Kidney (tissue), 14 donors: ENCODE measurements around the gene MARCO. TPM values are rescaled to one million over a fixed set of nuclear protein-coding genes. Genes with fewer than 3 reads are reported as not detected.

Experiments
- DNase-seq, 5 donors: peaks; one replicate each; pipeline ENCODE4 v3.0.0-alpha.2; 2013 to 2020
- FAIRE-seq: peaks from 2 replicates; lab custom pipeline; 2012; peaks lifted over from hg19 to GRCh38; lab: Jason Lieb, UNC
- H3K27ac ChIP-seq, 2 donors: one replicate each; pipeline ENCODE4 v1.7.0; 2013; ENCODE audit warnings: low read depth in 2 of 2, low read length in 2 of 2, inconsistent platforms in 1 of 2
- H3K27me3 ChIP-seq: one replicate; pipeline ENCODE4 v1.7.1; 2013; ENCODE audit warnings: low read length, inconsistent platforms; ENCODE audit not compliant: control insufficient read depth, insufficient read depth
- H3K36me3 ChIP-seq, 3 donors: one replicate each; pipeline versions ENCODE4 v1.7.0 to v1.7.1; 2013; ENCODE audit warnings: low read length in 3 of 3, control low read depth in 1 of 3, inconsistent platforms in 1 of 3; ENCODE audit not compliant: insufficient read depth in 3 of 3, control insufficient read depth in 2 of 3
- H3K4me1 ChIP-seq, 3 donors: one replicate each; pipeline versions ENCODE4 v1.7.0 to v1.7.1; 2013; ENCODE audit warnings: low read length in 3 of 3, inconsistent platforms in 1 of 3, low read depth in 1 of 3; ENCODE audit not compliant: control insufficient read depth in 2 of 3, insufficient read depth in 2 of 3
- H3K4me3 ChIP-seq, 3 donors: one replicate each; pipeline versions ENCODE4 v1.7.0 to v1.8.1; 2013; ENCODE audit warnings: low read length in 3 of 3, control low read depth in 1 of 3, inconsistent platforms in 1 of 3
- H3K9ac ChIP-seq, 3 donors: one replicate each; pipeline versions ENCODE4 v1.7.0 to v1.7.1; 2013; ENCODE audit warnings: low read length in 3 of 3, control low read depth in 1 of 3, inconsistent platforms in 1 of 3
- H3K9me3 ChIP-seq, 3 donors: one replicate each; pipeline versions ENCODE4 v1.7.0 to v1.7.1; 2013; ENCODE audit warnings: low read length in 3 of 3, control low read depth in 1 of 3, inconsistent platforms in 1 of 3; ENCODE audit not compliant: control insufficient read depth in 2 of 3, insufficient read depth in 1 of 3
- intact Hi-C: fragments of 100-400 bp; cut with DNase I; formaldehyde crosslinking; loops from one replicate; pipeline ENCODE4 v1.11.1; 2022
- polyA plus RNA-seq: library from polyadenylated mRNA; stranded (reverse); fragments of 350-450 nt; fragmentation: Illumina TruSeq; extraction: RNeasy Lipid Tissue Mini Kit (QIAGEN cat#74804); gene quantifications from one replicate; pipeline ENCODE4 v1.2.3, GENCODE V29; 2014; ENCODE audit warnings: low read depth, low replicate concordance; ENCODE audit not compliant: insufficient read depth
- total RNA-seq: library from RNA; stranded (reverse); fragmentation: NEBNext Ultra II Directional; extraction: Animal tissue kit (Norgen Biotek cat#: 25700); gene quantifications from one replicate; pipeline ENCODE4 v1.2.1, GENCODE V29; 2021
- TF ChIP-seq, protein P1 (sequence below): IDR thresholded peaks from 3 replicates; pipeline ENCODE4 v1.5.1; 2012; ENCODE audit warnings: mild to moderate bottlenecking, moderate library complexity, borderline replicate concordance; ENCODE audit not compliant: insufficient read depth; ENCODE audit errors: extremely low read depth
- donor health status: control.
- donor health status: control.
- donor health status: control.
- donor health status: control.
- donor health status: control.
- donor health status: DM: yes; HTN: yes; CAD: no.
- donor health status: Normal renal cell carcinoma (clear cell type).

The MARCO gene
- total and polyA plus RNA-seq, 2 donors from 2014 or later = 0.65 to 4.6 TPM

DNA sequence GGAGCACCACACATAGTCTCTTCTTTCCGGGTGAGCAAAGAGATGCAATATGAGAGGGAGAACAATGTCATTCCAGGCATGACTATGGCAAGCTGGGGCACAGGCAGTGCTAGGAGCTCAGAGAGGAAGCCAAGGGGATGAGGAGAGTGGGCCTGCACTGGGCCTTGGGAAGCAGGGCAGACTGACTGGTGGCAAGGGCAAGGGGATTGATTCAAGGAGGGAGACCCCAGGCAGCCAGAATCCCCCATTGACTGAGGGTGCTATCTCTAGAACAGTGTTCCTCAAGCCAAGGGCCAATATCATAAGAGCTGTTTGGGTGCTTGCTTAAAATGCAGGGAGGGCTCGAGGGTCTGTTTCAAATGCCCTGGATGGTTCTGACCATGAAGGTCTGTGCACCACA lies 36.1 kb downstream of the MARCO start:
- intact Hi-C loops = no loop called here
- TF ChIP-seq, protein P1, sequence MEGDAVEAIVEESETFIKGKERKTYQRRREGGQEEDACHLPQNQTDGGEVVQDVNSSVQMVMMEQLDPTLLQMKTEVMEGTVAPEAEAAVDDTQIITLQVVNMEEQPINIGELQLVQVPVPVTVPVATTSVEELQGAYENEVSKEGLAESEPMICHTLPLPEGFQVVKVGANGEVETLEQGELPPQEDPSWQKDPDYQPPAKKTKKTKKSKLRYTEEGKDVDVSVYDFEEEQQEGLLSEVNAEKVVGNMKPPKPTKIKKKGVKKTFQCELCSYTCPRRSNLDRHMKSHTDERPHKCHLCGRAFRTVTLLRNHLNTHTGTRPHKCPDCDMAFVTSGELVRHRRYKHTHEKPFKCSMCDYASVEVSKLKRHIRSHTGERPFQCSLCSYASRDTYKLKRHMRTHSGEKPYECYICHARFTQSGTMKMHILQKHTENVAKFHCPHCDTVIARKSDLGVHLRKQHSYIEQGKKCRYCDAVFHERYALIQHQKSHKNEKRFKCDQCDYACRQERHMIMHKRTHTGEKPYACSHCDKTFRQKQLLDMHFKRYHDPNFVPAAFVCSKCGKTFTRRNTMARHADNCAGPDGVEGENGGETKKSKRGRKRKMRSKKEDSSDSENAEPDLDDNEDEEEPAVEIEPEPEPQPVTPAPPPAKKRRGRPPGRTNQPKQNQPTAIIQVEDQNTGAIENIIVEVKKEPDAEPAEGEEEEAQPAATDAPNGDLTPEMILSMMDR = no peak
- H3K27ac ChIP-seq = no peak overlapping the region
- FAIRE-seq (no peak), DNase-seq (no peak)
- no peaks in the 10 kb centered on the region for H3K27me3 ChIP-seq
- H3K36me3 ChIP-seq = no peaks in the 10 kb centered on the region
- H3K9ac ChIP-seq = no peak overlapping the region
- no peaks in the 10 kb centered on the region for H3K4me1 ChIP-seq
- H3K4me3 ChIP-seq = no peak overlapping the region
- H3K9me3 ChIP-seq = peaks cover 0 to 4% (median 0%) of the 10 kb centered on the region in 3 donors

GRCh38 chr2:118979152-118979861 lies 37.3 kb downstream of the MARCO start:
- Histone ChIP-seq H3K36me3 (no peaks in the 10 kb centered on the region), H3K4me1 (no peaks in the 10 kb centered on the region), H3K9ac (no peak overlapping the region), H3K27ac (no peak overlapping the region), H3K4me3 (no peak overlapping the region), H3K9me3 (peaks cover 0 to 4% (median 0%) of the 10 kb centered on the region in 3 donors), H3K27me3 (no peaks in the 10 kb centered on the region)
- TF ChIP-seq, protein P1 = no peak
- DNase-seq (no peak), FAIRE-seq (no peak)
- intact Hi-C loops = no loop called here

DNA sequence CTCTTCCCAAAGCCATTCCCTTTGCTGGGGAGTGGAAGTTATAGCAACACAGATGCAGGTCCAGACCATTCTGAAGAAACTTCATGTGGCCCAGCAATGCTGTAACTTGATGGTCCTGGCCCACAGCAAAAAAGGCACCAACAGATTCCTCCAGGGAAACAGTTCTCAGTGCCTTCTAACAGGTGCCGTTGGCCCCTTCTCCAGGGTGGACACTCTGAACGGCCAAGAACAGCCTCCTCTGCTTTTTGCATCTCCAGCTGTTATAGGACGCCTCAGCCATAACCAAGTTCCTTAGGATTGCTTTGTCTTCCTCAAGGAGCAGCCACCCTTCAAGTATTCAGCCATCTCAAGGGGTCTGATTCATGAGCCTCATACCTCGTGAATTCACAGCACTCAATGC lies 38.0 kb downstream of the MARCO start:
- no peak overlapping the region for H3K4me3 ChIP-seq
- DNase-seq (no peak), FAIRE-seq (no peak)
- no peaks in the 10 kb centered on the region for H3K27me3 ChIP-seq
- no peaks in the 10 kb centered on the region for H3K36me3 ChIP-seq
- no peak overlapping the region for H3K27ac ChIP-seq
- TF ChIP-seq, protein P1 = no peak
- intact Hi-C loops = no loop called here
- no peak overlapping the region for H3K9ac ChIP-seq
- peaks cover 0 to 4% (median 0%) of the 10 kb centered on the region in 3 donors for H3K9me3 ChIP-seq
- no peaks in the 10 kb centered on the region for H3K4me1 ChIP-seq
